Measurements from ENCODE around the gene CDADC1.

DNA sequence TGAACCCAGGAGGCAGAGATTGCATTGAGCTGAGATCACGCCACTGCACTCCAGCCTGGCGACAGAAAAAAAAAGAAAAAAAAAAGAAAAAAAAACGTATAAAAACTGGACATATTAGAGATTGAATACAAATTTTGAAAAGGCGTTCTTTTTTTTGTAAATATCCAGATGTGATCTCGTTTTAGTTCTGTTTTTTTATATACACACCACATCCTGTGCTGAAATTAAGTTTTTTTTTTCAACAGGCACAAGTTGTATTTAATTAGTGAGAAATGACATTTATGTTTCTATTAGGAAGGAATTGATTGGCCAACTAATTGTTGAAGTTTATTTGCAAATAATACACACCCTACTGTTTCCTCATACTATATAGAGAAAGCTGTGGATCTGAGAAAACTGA, 3.6 kb downstream of the CDADC1 start:
- TF ChIP-seq NFXL1 (IDR thresholded peaks at IDR 0.05; ENCODE audit: borderline replicate concordance) (no peak), CHD1 (IDR thresholded peaks at IDR 0.05; ENCODE audit: low read depth, low read length) (no peak), CTCF (IDR thresholded peaks at IDR 0.05 in 2 of 3, conservative IDR thresholded peaks at IDR 0.05 in 1 of 3; ENCODE audit: control insufficient read depth in 2 of 3, extremely low read depth in 1 of 3, insufficient read depth in 1 of 3, low read depth in 3 of 3, low read length in 3 of 3) (no peak), ETV6 (conservative IDR thresholded peaks at IDR 0.05 in 1 of 2, IDR thresholded peaks at IDR 0.05 in 1 of 2; ENCODE audit: borderline replicate concordance in 1 of 2, low read depth in 1 of 2) (no peak), ATF7 (IDR thresholded peaks at IDR 0.05; ENCODE audit: low read depth) (no peak)
- TF ChIP-seq, protein P1, sequence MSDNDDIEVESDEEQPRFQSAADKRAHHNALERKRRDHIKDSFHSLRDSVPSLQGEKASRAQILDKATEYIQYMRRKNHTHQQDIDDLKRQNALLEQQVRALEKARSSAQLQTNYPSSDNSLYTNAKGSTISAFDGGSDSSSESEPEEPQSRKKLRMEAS (IDR thresholded peaks at IDR 0.05; ENCODE audit: low read depth, low read length), result no peak

Measured in GM12878 (cell line).